Adrenal gland (tissue), 12 donors: Measurements from ENCODE around the gene CCDC9. TPM values are rescaled to one million over a fixed set of nuclear protein-coding genes. Genes with fewer than 3 reads are reported as not detected.

Source experiments
- DNase-seq, 7 donors: peaks; one replicate each; pipeline ENCODE4 v3.0.0-alpha.2; 2019 to 2020
- H3K27ac ChIP-seq, 5 donors: fragments of 200-600 bp; sonication (generic) in 4 of 5; 1 replicate in 3 of 5; 2 replicates in 2 of 5; pipeline versions ENCODE4 v1.5.1 to v1.8.0; 2016 to 2020; ENCODE audit warnings: mild to moderate bottlenecking in 1 of 5
- H3K27me3 ChIP-seq: fragments of 200-600 bp; 2 replicates; pipeline ENCODE4 v1.8.0; 2021
- H3K36me3 ChIP-seq, 2 donors: fragments of 200-600 bp; replicated peaks in 1 of 2; 1 replicate in 1 of 2; 2 replicates in 1 of 2; pipeline versions ENCODE4 v1.5.1 to v1.8.0; 2018 to 2022
- H3K4me1 ChIP-seq, 2 donors: fragments of 200-600 bp; replicated peaks in 1 of 2; 1 replicate in 1 of 2; 2 replicates in 1 of 2; pipeline versions ENCODE4 v1.5.1 to v1.8.0; 2018 to 2021
- H3K4me3 ChIP-seq, 4 donors: fragments of 200-600 bp; sonication (generic) in 3 of 4; one replicate each; pipeline ENCODE4 v1.5.1; 2016 to 2018
- H3K9me3 ChIP-seq, 3 donors: fragments of 200-600 bp; sonication (generic) in 1 of 3; replicated peaks in 1 of 3; 1 replicate in 2 of 3; 2 replicates in 1 of 3; pipeline versions ENCODE4 v1.5.1 to v1.8.0; 2016 to 2021
- CTCF ChIP-seq, 6 experiments: fragments of 450-650 bp in 4 of 6; fragments of 200-600 bp in 2 of 6; sonication (generic) in 1 of 6; IDR thresholded peaks; 1 replicate in 5 of 6; 2 replicates in 1 of 6; pipeline versions ENCODE4 v1.5.1 to v1.8.0; 2016 to 2021; ENCODE audit warnings: antibody characterized with exemption in 6 of 6, mild to moderate bottlenecking in 2 of 6, moderate library complexity in 1 of 6
- POLR2A ChIP-seq, 2 donors: fragments of 450-650 bp; IDR thresholded peaks; one replicate each; pipeline ENCODE4 v1.6.1; 2017; ENCODE audit warnings: antibody characterized with exemption in 2 of 2, mild to moderate bottlenecking in 2 of 2, moderate library complexity in 1 of 2
- WGBS, 4 donors: extraction: QIAGEN DNeasy Blood & Tissue Kit in 2 of 4; methylation state at CpG; one replicate each; pipeline versions ENCODE4 v1.1.5 to v1.1.7; 2013 to 2017; 5-methylcytosine and 5-hydroxymethylcytosine counted together
- intact Hi-C, 2 donors: fragments of 100-400 bp; cut with DNase I; formaldehyde crosslinking; loops; one replicate each; pipeline versions ENCODE4 v1.14.1 to v1.15.0; 2022 to 2023
- polyA plus RNA-seq, 3 donors: library from polyadenylated mRNA; stranded (reverse); fragments of 200-250 nt in 2 of 3; fragments of 350-450 nt in 1 of 3; fragmentation: Illumina TruSeq in 1 of 3; extraction: RNeasy Lipid Tissue Mini Kit (QIAGEN cat#74804) in 1 of 3; gene quantifications; one replicate each; pipeline ENCODE4 v1.2.3, GENCODE V29; 2013 to 2014
- total RNA-seq, 9 donors: library from RNA; depleted of rRNA in 4 of 9; stranded (reverse); fragments of >200 nt in 4 of 9; fragments of 120-200 nt in 1 of 9; fragmentation: NEBNext Ultra II Directional in 1 of 9; extraction: Animal tissue kit (Norgen Biotek cat#: 25700) in 1 of 9; gene quantifications; one replicate each; pipeline versions ENCODE4 v1.1.0 to v1.2.4, GENCODE V29; 2013 to 2023
- donor health status: healthy with polysubstance abuse.
- donor health status: Bipolar disorder and iron deficiency.
- donor health status: DM: yes; HTN: yes; CAD: no.
- donor health status: DM: no; HTN: no; CAD: no.
- donor health status: DM: no; HTN: no; CAD: no.
- donor health status: DM: yes; HTN: yes; CAD: no.

The CCDC9 gene
- total and polyA plus RNA-seq, 12 donors, result 6.0 to 86.5 (median 31.1) TPM

- Histone ChIP-seq H3K4me1 (peaks cover 32 to 35% of the 10 kb centered on the region in 2 donors), H3K27ac (peak overlapping the region in 4 of 5 donors; percentile 65 to 100 (median 99)), H3K4me3 (peak overlapping the region; percentile 39 to 96 (median 62)), H3K27me3 (no peaks in the 10 kb centered on the region), H3K9me3 (no peaks in the 10 kb centered on the region), H3K36me3 (no peaks in the 10 kb centered on the region)
- intact Hi-C loops, result no loop called here
- TF ChIP-seq POLR2A (IDR thresholded peaks at IDR 0.05) (no peak), CTCF (IDR thresholded peaks at IDR 0.05) (peak; percentile 40 to 92 (median 68))
- WGBS, 4 donors, result 0 to 4% (median 1%) methylated on average over 2 to 79 of the region's 84 CpGs
- DNase-seq, result peak; percentile 57 to 81 (median 66)
These were observed 26.0 kb upstream of the CCDC9 start for GRCh38 chr19:47230054-47230920.

GRCh38 chr19:47230921-47231214 lies 25.5 kb upstream of the CCDC9 start, which contains the start of gene BBC3:
BBC3 (minus strand) TSS chr19:47231199; CDS start chr19:47228431, 2,768 bp downstream.
- no peaks in the 10 kb centered on the region for H3K9me3 ChIP-seq
- intact Hi-C loops, result no loop called here
- H3K4me3 ChIP-seq, result peak within 1 kb of the TSS; percentile 39 to 96 (median 62)
- DNase-seq, result no peak
- H3K27ac ChIP-seq, result peak within 1 kb of the TSS in 4 of 5 donors; percentile 75 to 100 (median 99)
- H3K27me3 ChIP-seq, result no peaks in the 10 kb centered on the region
- H3K4me1 ChIP-seq, result peaks cover 29 to 32% of the 10 kb centered on the region in 2 donors
- H3K36me3 ChIP-seq, result no peaks in the 10 kb centered on the region
- TF ChIP-seq CTCF (IDR thresholded peaks at IDR 0.05), result peak in 2 of 6 experiments; percentile 1 to 18
- TF ChIP-seq POLR2A (IDR thresholded peaks at IDR 0.05), result peak; percentile 48 to 60
- WGBS, 4 donors, result 0 to 2% methylated on average over 22 to 43 of the region's 43 CpGs; no CpG with 5 or more reads in 2 of the 4 donors

GRCh38 chr19:47231215-47232054 lies 24.9 kb upstream of the CCDC9 start:
- no peaks in the 10 kb centered on the region for H3K27me3 ChIP-seq
- H3K36me3 ChIP-seq, result no peaks in the 10 kb centered on the region
- no peaks in the 10 kb centered on the region for H3K9me3 ChIP-seq
- intact Hi-C loops, result no loop called here
- DNase-seq, result peak; percentile 86 to 94 (median 91)
- peak in 1 of 6 experiments; percentile 6 for TF ChIP-seq CTCF (IDR thresholded peaks at IDR 0.05)
- peak; percentile 17 to 60 for TF ChIP-seq POLR2A (IDR thresholded peaks at IDR 0.05)
- H3K4me3 ChIP-seq, result peak overlapping the region in 2 of 4 donors; percentile 30 to 96
- 5 to 16% (median 9%) methylated on average over 12 to 51 of the region's 51 CpGs for WGBS, 4 donors
- peaks cover 28 to 29% of the 10 kb centered on the region in 2 donors for H3K4me1 ChIP-seq
- peak overlapping the region in 4 of 5 donors; percentile 44 to 99 (median 74) for H3K27ac ChIP-seq
